Suprapubic skin (tissue), 3 donors: ENCODE data around the gene OR5AK2.

ENCODE experiments used
- CTCF ChIP-seq, 2 donors: fragments of 200-600 bp in 1 of 2; fragments of 450-650 bp in 1 of 2; sonication (generic) in 1 of 2; IDR thresholded peaks; one replicate each; pipeline ENCODE4 v1.5.1; 2016 to 2019; ENCODE audit warnings: antibody characterized with exemption in 2 of 2, mild to moderate bottlenecking in 1 of 2, moderate library complexity in 1 of 2
- POLR2A ChIP-seq, 2 donors: fragments of 450-650 bp; IDR thresholded peaks; one replicate each; pipeline ENCODE4 v1.6.1; 2017; ENCODE audit warnings: antibody characterized with exemption in 2 of 2, mild to moderate bottlenecking in 2 of 2, moderate library complexity in 2 of 2

GRCh38 chr11:56950510-56950909 is 38.2 kb upstream of the OR5AK2 start:
- TF ChIP-seq CTCF (IDR thresholded peaks at IDR 0.05) (no peak), POLR2A (IDR thresholded peaks at IDR 0.05) (no peak)
